Activated B cell treated with CpG ODN at 0.5 μM for 24 hours (primary cell): Measurements from ENCODE around the gene CTDSP2. TPM values are rescaled to one million over a fixed set of nuclear protein-coding genes. Genes with fewer than 3 reads are reported as not detected.

ENCODE experiments used
- ATAC-seq: fragments of 200-7000 bp; cut with Tn5 transposase; one replicate; pipeline ENCODE4 v1.10.0; 2021; ENCODE audit warnings: low read depth, mild to moderate bottlenecking, moderate library complexity
- CTCF ChIA-PET: fragments of 350-600 bp; sonication (Branson Sonifier 250); formaldehyde crosslinking; loops from one replicate; lab custom pipeline; 2021; ENCODE audit warnings: antibody characterized with exemption; lab: Charles Lee
- POLR2A ChIA-PET: fragments of 350-600 bp; sonication (Branson Sonifier 250); formaldehyde crosslinking; loops from one replicate; lab custom pipeline; 2021; ENCODE audit warnings: antibody characterized with exemption; lab: Charles Lee
- DNase-seq: peaks from one replicate; pipeline ENCODE4 v3.0.0; 2022
- H3K27ac Mint-ChIP-seq: one replicate; pipeline ENCODE4 v1.8.0; 2020; ENCODE audit warnings: mixed read lengths
- H3K27me3 Mint-ChIP-seq: one replicate; pipeline ENCODE4 v1.8.0; 2021; ENCODE audit warnings: mixed read lengths
- H3K36me3 Mint-ChIP-seq: one replicate; pipeline ENCODE4 v1.8.0; 2021; ENCODE audit warnings: low read depth, mixed read lengths
- H3K4me1 Mint-ChIP-seq: one replicate; pipeline ENCODE4 v1.8.0; 2021; ENCODE audit warnings: mixed read lengths
- H3K4me3 Mint-ChIP-seq: one replicate; pipeline ENCODE4 v1.8.0; 2020; ENCODE audit warnings: mild to moderate bottlenecking, mixed read lengths
- H3K9me3 Mint-ChIP-seq: one replicate; pipeline ENCODE4 v1.8.0; 2020; ENCODE audit warnings: mixed read lengths
- intact Hi-C: fragments of 100-400 bp; cut with micrococcal nuclease; formaldehyde crosslinking; loops from one replicate; pipeline ENCODE4 v1.15.1; 2024
- total RNA-seq: library from RNA; stranded (reverse); gene quantifications from 2 replicates; pipeline ENCODE4 v1.2.3, GENCODE V29; 2022
- TF ChIP-seq, protein P1 (sequence below): fragments of 200-600 bp; IDR thresholded peaks from one replicate; pipeline ENCODE4 v1.8.0; 2022; ENCODE audit warnings: antibody characterized with exemption, mild to moderate bottlenecking

Gene CTDSP2
- total RNA-seq, 1 donor from 2014 or later, result 81.5 TPM

DNA sequence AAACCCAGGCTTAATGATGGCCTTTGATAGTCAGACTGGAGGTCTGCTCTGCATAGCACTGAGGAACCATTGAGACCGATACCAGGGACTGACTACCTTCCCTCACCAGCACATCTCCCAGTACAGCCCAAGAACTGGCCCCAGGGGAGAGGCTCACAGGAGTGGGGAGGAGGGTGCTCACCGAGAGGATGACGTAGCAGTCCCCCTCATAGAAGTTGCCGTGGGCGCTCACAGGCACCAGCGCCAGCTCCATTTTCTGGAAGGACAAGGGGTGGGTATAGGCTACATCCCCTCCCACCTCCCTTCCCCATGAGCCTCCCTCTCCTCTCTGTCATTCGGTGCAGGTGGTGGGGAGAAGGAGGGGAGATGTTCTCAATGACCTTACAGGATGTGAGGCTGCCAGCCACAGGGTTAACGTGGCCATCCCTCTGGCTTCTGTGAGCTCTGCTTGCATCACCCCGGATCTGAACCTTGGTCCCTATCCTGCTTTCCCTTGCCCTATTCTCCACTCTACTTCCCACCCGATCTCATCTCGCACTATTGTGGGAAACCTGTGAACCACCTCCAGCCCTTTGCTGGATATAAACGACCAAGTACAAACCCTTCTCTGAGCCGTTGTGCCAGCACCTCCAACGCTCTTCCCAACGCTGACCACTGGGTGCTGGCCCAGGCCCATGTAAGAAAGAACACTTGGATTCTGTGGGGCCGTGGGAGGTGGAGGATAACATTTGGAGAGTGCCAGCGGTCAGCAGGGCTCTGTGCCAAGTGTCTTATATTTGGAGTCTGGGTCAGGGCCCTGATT is 32.4 kb downstream of the CTDSP2 start:
- ATAC-seq, result no peak
- H3K4me3 Mint-ChIP-seq, result no peak overlapping the region
- no peak for DNase-seq
- H3K36me3 Mint-ChIP-seq, result peaks cover 6% of the 10 kb centered on the region
- intact Hi-C loops, result no loop called here
- no peaks in the 10 kb centered on the region for H3K9me3 Mint-ChIP-seq
- H3K27me3 Mint-ChIP-seq, result no peaks in the 10 kb centered on the region
- ChIA-PET POLR2A (no interaction called here), CTCF (interaction anchor here (2.0 kb wide), 1 partner anchor 11 kb away, joined by 6 read pairs; no protein-coding TSS in a partner anchor)
- H3K27ac Mint-ChIP-seq, result no peak overlapping the region
- TF ChIP-seq, protein P1, sequence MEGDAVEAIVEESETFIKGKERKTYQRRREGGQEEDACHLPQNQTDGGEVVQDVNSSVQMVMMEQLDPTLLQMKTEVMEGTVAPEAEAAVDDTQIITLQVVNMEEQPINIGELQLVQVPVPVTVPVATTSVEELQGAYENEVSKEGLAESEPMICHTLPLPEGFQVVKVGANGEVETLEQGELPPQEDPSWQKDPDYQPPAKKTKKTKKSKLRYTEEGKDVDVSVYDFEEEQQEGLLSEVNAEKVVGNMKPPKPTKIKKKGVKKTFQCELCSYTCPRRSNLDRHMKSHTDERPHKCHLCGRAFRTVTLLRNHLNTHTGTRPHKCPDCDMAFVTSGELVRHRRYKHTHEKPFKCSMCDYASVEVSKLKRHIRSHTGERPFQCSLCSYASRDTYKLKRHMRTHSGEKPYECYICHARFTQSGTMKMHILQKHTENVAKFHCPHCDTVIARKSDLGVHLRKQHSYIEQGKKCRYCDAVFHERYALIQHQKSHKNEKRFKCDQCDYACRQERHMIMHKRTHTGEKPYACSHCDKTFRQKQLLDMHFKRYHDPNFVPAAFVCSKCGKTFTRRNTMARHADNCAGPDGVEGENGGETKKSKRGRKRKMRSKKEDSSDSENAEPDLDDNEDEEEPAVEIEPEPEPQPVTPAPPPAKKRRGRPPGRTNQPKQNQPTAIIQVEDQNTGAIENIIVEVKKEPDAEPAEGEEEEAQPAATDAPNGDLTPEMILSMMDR, result no peak
- no peaks in the 10 kb centered on the region for H3K4me1 Mint-ChIP-seq

GRCh38 chr12:57813111-57813970 is 33.2 kb downstream of the CTDSP2 start:
- H3K4me1 Mint-ChIP-seq, result no peaks in the 10 kb centered on the region
- H3K4me3 Mint-ChIP-seq, result no peak overlapping the region
- H3K27me3 Mint-ChIP-seq, result no peaks in the 10 kb centered on the region
- intact Hi-C loops, result no loop called here
- no peaks in the 10 kb centered on the region for H3K9me3 Mint-ChIP-seq
- H3K36me3 Mint-ChIP-seq, result peaks cover 5% of the 10 kb centered on the region
- POLR2A ChIA-PET, result no interaction called here
- TF ChIP-seq, protein P1, result no peak
- no peak for ATAC-seq
- CTCF ChIA-PET, result interaction anchor here (2.0 kb wide), 1 partner anchor 10 kb away, joined by 6 read pairs; no protein-coding TSS in a partner anchor
- H3K27ac Mint-ChIP-seq, result no peak overlapping the region
- DNase-seq, result no peak

- no peak overlapping the region for H3K27ac Mint-ChIP-seq
- POLR2A ChIA-PET, result no interaction called here
- H3K4me1 Mint-ChIP-seq, result no peaks in the 10 kb centered on the region
- ATAC-seq (no peak), DNase-seq (no peak)
- no peaks in the 10 kb centered on the region for H3K27me3 Mint-ChIP-seq
- TF ChIP-seq, protein P1, result no peak
- CTCF ChIA-PET, result no interaction called here
- H3K9me3 Mint-ChIP-seq, result no peaks in the 10 kb centered on the region
- H3K4me3 Mint-ChIP-seq, result no peak overlapping the region
- intact Hi-C loops, result no loop called here
- H3K36me3 Mint-ChIP-seq, result peaks cover 13% of the 10 kb centered on the region
These were observed 35.3 kb downstream of the CTDSP2 start for GRCh38 chr12:57811028-57811755.

DNA sequence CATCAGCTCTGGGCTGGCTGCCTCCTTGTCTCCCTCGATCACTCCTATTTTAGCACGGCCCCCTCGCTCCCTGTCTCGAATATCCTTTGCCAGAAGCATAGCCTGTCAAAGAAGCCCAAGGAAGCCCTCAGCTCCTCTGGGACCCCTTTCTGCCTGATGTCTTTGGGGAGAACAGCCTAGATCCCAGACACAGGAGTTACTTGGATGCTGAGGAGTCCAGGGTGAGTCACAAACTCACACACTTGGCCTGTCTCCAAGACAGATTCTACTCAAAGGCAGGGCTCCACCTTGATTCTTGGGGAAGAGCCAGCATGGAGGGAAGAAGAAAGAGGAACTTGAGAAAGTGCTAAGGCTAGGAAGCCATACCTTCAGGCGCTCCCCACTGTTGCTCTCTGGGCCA is 36.1 kb downstream of the CTDSP2 start:
- ChIA-PET CTCF (no interaction called here), POLR2A (interaction anchor here (0.6 kb wide), 1 partner anchor 20 kb away, joined by 3 read pairs; no protein-coding TSS in a partner anchor)
- TF ChIP-seq, protein P1, result no peak
- Mint-ChIP-seq H3K27me3 (no peaks in the 10 kb centered on the region), H3K27ac (no peak overlapping the region), H3K4me3 (no peak overlapping the region), H3K4me1 (no peaks in the 10 kb centered on the region), H3K36me3 (peaks cover 14% of the 10 kb centered on the region), H3K9me3 (no peaks in the 10 kb centered on the region)
- DNase-seq (no peak), ATAC-seq (no peak)
- intact Hi-C loops, result no loop called here
